NCI-H748 treated with DMSO at 0.1 percent for 48 hours (cell line): ENCODE data around the gene EIF2B4.

Source experiments
- DNase-seq: peaks from one replicate; lab custom pipeline; 2025; lab: John Stamatoyannopoulos, UW

The EIF2B4 gene

GRCh38 chr2:27370026-27370815 is at the start of gene EIF2B4, which contains the start of gene SNX17:
EIF2B4 (minus strand) TSS chr2:27370338; CDS start chr2:27370314, 24 bp downstream.
SNX17 (plus strand) TSS chr2:27370616; CDS start chr2:27370744, 128 bp downstream.
- DNase-seq: peak; percentile 94

DNA sequence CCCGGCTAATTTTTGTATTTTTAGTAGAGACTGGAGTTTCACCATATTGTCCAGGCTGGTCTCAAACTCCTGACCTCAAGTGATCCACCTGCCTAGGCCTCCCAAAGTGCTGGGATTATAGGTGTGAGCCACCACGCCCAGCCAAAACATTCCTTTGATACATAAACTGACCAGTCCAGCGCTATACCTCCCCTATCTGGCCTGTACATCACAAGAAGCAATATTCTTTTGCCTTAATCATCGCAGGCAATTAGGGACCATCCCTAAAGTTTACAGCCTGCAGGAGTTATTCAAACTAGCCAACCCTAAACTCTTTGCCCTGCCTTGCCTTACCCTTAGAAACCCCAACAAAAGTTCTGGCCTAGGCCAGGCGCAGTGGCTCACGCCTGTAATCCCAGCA is 46.0 kb upstream of the EIF2B4 start:
- no peak for DNase-seq

- DNase-seq: no peak
Measured at GRCh38 chr2:27412419-27413152, 42.4 kb upstream of the EIF2B4 start.

- peak; percentile 88 for DNase-seq
Measured at GRCh38 chr2:27409321-27410073, 39.4 kb upstream of the EIF2B4 start, which contains the start of gene PPM1G. PPM1G (minus strand) TSS chr2:27409591; CDS start chr2:27409422, 169 bp downstream.

GRCh38 chr2:27408601-27409320 is 38.6 kb upstream of the EIF2B4 start:
- no peak for DNase-seq

DNA sequence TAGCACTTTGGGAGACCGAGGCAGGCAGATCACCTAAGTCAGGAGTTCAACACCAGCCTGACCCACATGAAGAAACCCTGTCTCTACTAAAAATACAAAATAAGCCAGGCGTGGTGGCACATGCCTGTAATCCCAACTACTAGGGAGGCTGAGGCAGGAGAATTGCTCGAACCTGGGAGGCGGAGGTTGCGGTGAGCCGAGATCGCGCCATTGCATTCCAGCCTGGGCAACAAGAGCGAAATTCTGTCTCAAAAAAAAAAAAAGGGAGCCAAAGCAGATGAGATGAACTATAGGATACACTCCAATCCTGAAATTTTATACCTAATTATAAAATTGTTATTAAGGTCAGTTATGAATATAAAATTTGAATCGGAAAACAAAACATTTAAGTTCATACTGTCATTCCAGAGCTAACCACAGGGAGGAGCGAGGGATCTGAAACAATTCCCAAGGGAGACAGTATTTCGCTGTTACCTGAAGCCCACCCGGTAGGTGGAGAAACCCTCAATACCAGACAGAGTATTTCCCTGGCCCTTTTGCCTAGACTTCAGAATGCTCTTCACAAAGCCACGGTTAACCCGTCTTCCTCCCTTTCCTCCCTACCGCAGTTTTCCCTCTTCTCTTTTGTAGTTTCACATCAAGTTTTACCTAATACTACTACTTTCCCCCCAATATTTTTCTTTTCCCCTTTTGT is 37.8 kb upstream of the EIF2B4 start:
- DNase-seq: peak; percentile 48

DNA sequence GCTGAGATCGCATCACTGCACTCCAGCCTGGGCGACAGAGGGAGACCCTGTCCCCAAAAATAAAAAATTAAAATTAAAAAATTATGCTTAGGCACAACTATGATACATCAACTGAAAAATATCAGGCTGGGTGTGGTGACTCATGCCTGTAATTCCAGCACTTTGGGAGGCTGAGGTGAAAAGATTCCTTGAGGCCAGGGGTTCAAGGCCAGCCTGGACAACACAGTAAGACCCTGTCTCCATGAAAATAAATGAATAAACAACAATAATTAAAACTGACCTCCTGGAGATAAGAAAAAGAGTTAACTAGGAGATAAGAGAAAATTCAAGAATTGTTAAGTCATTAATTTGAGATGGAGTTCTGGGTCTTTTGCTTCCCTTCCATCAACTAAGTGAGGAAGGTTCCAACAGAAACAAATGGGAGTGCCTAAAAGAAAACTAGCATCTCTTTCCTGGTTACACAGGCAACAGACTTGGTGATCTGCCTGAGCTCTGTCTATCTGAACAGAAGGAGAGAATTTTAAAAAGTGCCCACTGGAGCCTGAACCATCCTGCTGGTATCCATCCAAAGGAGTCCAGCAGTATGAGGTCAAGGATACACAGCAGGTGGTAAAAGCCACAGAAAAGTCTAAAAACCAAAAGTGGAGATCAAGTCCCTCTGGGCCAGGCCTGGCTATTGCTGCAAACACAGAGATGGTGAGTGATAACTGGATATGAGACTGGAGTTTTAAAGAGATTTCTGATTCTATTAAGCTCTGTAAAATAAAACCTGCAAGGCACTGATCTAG is 30.4 kb upstream of the EIF2B4 start:
- DNase-seq: no peak

DNA sequence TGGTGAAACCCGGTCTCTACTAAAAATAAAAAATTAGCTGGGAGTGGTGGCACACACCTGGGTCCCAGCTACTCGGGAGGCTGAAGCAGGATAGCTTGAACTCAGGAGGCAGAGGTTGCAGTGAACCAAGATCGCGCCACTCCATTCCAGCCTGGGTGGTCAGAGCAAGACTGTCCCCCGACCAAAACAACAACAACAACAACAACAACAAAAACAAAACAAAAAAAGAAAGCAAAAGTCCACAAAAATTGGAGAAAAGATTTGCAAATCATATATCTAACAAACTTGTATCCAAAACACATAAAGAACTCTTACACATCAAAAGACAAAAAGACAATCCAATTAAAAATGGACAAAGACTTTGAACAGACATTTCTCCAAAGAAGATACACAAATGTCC is 28.8 kb upstream of the EIF2B4 start:
- DNase-seq: no peak

- DNase-seq: no peak
Measured at GRCh38 chr2:27393225-27393624, 23.1 kb upstream of the EIF2B4 start.

GRCh38 chr2:27390822-27391679 is 20.9 kb upstream of the EIF2B4 start:
- DNase-seq: no peak

DNA sequence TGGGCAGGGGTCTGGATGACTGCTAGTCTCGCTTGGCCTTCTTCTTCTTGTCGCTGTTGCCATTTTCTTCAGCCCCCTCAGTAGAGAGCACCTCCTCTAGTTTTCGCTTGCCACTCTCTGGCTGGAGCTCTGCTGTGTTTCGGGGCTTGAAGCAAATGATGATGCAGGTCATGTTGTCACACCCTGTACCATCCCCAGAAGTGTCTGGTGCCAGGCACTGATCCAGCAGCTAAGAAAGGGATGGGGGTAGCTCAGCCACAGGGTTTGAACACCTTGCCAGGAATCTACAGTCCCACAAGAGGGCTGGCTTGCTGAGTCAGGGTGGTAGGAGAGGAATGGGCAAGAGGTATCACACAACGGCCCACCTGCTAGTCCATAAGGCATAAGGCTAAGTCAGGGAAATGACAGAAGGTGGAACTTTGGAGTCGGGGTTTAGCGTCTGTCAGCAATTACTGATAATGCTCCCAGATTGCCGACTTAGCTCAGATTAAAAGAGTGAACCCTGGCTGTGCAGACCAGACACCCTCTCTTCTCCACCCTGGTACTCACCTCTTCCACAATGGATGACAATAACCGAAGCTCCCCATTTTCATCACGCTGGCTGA is 11.5 kb upstream of the EIF2B4 start:
- no peak for DNase-seq

DNA sequence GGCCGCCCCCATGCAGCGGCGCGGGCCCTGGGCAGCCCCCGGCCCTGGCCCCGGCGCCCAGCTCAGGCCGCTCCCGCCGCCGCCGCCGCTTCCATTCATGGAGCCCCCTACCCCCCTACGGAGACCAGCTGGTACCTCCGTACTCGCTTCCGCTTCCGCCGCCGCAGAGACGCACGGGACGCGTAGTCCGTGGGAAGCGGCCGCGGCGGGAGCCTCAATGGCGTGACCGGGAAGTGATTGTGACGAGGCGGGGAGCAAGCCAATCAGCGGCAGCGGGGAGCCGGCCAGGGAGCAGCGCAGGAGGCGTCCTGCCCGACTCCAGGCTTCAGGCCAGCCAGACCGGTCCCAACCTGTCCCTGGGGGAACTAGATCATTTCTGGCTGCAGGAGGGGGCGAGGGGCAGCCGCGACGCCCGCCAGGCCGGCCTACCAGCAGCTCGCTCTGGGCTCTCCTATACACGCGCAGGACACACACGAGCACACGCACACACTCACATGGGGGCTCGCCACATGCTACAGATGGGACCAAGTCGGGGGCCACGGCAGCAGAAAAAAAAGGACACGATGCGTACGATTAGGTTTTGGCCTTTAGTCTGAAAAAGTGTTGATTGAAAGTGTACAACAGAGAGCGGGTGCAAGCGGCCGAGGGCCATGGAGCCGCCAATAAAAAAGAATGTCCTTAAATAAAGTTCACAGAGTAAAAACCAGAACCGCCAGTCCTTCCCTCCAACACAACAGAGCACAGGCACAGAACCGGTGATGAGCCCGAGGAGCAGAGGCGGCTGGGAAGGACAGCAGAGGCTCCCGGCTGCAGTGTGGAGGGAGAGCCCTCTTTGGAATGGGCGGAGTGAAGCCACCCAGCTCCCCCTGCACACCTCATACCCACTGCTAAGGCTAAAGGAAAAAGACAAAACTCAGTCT is 10.7 kb upstream of the EIF2B4 start, which contains the start of gene ZNF513:
ZNF513 (minus strand) TSS at position 109 of the 920 bp plus-strand sequence. CDS start 208 bp downstream, outside the sequence.
- DNase-seq: peak; percentile 87

DNA sequence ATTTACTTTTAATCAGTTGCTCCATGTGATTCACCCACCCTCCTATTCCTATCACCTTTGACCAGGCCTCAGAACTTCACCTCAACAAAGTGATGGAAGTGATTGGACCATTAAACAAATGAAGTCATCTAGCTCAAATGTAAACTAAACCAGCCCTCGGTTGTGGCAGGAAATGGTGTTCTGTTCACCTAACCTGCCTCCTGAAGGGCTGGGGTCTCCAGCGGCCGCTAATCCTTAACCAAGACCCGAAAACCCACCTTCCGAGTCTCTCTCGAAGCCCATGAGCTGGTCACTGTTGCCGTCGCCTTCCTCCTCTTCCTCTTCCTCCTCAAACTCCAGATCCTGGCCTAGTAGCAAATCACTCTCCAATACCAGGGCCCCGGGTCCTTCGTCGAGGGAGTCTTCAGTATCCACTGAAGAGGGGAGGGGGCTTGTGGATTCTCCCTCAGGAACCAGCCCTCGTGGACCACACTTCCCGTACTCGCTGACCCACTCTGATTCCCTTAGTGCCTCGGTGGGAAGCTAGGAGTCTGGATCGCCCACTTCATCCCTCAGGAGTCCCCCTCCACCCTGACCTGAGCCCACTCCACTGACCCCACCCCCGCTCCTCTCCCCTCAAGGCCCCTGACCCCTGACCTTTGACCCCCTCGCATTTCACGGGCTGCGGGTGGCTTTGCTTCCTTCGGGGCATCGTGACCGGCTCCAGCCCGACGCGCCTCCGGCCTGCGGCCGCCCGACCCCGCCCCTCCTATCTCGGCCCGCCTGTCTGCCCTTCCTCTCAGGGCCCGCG is 9.9 kb upstream of the EIF2B4 start:
- peak; percentile 43 for DNase-seq

DNA sequence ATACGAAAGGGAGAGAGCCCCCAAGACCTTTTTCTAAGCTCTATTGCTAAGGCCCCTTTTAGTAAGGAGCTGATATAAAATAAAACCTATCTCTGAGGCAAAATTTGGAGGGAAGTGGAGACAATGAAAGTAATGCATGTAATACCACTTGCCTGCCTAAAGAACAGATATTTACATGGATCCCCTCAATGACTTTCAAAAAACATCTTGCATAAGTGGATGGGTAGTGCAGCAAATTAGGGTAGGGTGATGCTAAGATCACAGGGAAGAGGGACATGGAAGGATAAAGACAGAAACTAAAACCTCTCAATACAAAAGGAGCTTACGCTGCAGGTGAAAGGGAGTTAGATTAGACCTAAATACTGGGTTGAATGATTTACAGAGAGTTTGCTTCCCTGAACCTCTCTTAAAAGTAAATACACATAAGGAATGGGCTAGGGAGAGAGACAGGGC is 9.3 kb upstream of the EIF2B4 start:
- no peak for DNase-seq

- DNase-seq: no peak
Measured at GRCh38 chr2:27378809-27379290, 8.7 kb upstream of the EIF2B4 start.

GRCh38 chr2:27378096-27378808 is 8.1 kb upstream of the EIF2B4 start:
- no peak for DNase-seq
